Erythroblast (primary cell): Measurements from ENCODE around the gene APOM.

Source experiments
- DNase-seq, 2 experiments: peaks; one replicate each; lab custom pipeline; 2025; lab: John Stamatoyannopoulos, UW
- GATA1 ChIP-seq: IDR thresholded peaks from 2 replicates; pipeline ENCODE4 v1.6.1; 2011; ENCODE audit warnings: low read depth, mild to moderate bottlenecking, control low read depth, low read length, moderate library complexity
- POLR2A ChIP-seq: IDR thresholded peaks from 2 replicates; pipeline ENCODE4 v1.6.1; 2011; ENCODE audit warnings: mild to moderate bottlenecking, low read length

Gene APOM

GRCh38 chr6:31687321-31687720, 31.6 kb downstream of the APOM start:
- DNase-seq: no peak
- TF ChIP-seq GATA1 (no peak), POLR2A (no peak)

- DNase-seq: no peak
- TF ChIP-seq GATA1: no peak
- TF ChIP-seq POLR2A: no peak
Observed at GRCh38 chr6:31687860-31688693, 32.4 kb downstream of the APOM start.

- no peak for TF ChIP-seq POLR2A
- no peak for TF ChIP-seq GATA1
- DNase-seq: peak in 1 of 2 experiments; percentile 30
Observed at GRCh38 chr6:31689249-31690110, 33.8 kb downstream of the APOM start.

DNA sequence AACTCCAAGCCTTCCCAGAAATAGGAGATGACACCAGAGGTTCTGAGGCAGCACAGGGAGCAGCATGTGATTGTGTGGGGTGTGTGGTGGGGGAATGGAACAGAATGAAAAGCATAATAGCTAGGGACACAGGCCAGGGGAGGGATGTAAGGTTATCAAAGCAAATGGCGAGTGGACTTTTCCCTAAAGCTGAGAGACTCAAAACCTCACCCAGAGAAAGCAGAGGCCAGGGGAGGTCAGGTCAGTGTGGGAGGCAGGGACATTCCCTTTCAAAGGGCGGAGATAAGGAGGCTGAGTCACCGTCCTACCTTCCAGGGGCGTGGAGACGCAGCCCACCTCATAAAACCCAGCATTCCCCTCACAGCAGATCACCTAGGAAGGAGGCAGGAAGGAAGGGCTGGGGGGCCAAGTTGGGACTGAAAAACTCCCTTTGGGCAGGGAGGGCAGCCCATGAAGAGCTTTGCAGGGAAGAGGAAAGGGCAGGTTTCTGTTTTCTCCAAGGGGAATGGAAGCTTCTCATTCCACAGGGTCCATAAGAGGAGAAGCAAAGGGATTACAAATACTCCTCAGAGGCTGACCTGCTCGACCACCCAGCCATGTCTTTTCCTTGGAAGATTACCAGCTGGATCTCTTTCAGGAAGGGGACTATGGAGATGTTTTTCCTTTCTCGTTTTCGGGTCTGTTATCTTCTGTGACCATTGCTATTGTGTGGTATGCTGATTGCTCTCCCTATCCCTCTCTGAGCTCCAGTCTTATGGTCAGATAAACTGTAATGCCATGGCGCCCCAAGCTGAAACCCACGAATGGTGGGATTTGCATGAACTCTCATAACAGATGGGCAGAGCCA, 34.8 kb downstream of the APOM start:
- TF ChIP-seq GATA1 (no peak), POLR2A (no peak)
- peak; percentile 60 to 82 for DNase-seq

- DNase-seq: no peak
- TF ChIP-seq POLR2A (no peak), GATA1 (no peak)
Observed at GRCh38 chr6:31691078-31691463, 35.4 kb downstream of the APOM start.

GRCh38 chr6:31691564-31692108, 35.9 kb downstream of the APOM start:
- no peak for DNase-seq
- TF ChIP-seq GATA1 (no peak), POLR2A (no peak)

- no peak for TF ChIP-seq GATA1
- no peak for TF ChIP-seq POLR2A
- no peak for DNase-seq
Observed at GRCh38 chr6:31692353-31692752, 36.7 kb downstream of the APOM start.

DNA sequence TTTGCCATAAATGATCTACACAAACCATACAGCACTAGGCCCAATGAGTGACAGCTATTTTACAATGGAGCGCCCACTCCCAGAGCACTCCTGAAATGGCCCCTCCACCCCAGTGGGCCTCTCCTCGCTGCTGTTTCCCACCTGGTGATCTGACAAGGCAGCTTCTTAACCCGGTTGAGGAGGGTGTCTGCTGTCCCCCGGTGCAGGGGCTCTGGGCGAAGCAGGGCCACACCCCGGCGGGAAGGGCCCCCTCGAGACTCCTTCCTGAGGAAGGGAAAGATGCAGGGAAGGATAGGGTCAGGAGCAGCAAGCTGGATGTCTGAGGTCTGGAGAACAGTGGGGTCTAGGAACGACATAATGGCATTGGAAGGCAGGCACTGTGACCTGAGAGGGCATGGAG, 37.2 kb downstream of the APOM start:
- no peak for TF ChIP-seq GATA1
- no peak for TF ChIP-seq POLR2A
- no peak for DNase-seq

DNA sequence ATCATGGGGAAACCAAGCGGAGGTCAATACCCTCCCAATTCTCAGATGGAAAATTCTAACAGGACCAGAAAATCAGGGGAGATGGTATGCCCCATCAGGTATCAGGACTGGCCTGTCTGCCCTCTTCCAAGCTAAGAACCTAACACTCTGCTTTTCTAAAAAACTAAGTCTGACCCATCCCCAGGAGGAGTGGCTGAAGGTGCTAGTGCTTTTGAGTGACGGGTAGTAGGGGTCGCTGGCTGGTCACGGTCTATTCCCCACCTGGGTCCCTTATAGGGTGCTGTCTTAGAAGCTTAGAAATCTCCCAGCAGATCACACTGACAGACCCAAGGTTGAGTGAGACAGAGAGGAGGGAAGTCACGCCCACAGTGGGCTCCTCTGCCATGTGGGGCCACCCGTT, 37.8 kb downstream of the APOM start:
- no peak for DNase-seq
- no peak for TF ChIP-seq POLR2A
- no peak for TF ChIP-seq GATA1

DNA sequence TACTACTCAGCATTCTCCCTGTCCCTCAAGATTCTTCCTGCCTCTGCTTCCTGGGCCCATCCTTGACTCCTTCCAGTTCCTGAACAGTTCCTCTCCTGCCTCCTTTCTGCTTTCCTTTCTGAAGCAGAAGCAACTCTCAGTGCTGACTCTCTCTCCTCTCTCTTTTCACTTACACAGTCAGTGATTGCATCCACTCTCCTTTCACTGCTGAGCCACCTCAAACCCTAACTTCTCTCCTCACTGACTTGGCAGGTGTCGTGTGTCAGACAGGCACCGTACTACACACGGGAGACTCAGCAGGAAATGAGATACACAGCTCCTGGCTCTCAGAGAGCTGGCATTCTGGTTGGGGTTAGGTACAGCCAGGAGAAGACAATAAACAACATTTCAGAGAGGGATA, 41.9 kb downstream of the APOM start:
- TF ChIP-seq GATA1: no peak
- TF ChIP-seq POLR2A: no peak
- DNase-seq: no peak

GRCh38 chr6:31700740-31701401, 45.2 kb downstream of the APOM start:
- DNase-seq: no peak
- TF ChIP-seq POLR2A (no peak), GATA1 (no peak)

DNA sequence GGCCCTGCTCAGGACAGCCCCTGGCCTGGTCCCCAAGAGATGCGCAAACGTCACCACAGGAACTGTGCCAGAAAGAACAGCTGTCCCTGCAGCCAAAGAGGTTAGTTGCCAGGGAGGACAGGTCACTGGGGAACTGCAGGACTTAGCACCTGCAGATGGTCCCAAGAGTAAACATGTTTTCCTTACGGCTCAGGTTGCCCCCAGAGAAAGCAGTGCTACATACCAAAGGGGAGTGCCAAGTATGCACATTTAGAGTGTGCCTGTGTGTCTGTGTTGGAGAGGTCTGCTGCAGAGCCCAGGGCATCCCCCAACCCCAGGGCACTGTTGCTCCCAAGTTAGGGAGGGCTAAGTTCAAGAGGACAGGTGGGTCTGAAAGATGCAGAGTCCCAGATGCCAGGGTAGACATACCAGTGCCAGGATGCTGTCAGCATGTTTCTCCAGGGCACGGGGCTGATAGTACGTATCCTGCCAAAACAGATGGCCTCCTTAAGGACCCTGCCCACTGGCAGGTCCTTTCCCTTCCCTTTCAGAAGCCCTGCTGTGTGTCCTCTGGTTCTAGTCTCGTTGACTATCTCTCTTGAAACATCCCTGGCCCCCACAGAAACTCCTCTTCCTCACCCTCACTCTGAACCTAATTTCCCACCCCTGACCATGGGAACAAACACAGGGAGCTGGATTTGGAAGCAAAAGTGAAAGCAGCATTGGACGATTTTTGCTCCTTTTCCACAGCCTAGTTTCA, 46.1 kb downstream of the APOM start:
- no peak for TF ChIP-seq POLR2A
- no peak for TF ChIP-seq GATA1

More for the DNA sequence above, 46.1 kb downstream of the APOM start:
- peak; percentile 76 to 84 for DNase-seq
